ENCODE results near the gene SLC6A19.

DNA sequence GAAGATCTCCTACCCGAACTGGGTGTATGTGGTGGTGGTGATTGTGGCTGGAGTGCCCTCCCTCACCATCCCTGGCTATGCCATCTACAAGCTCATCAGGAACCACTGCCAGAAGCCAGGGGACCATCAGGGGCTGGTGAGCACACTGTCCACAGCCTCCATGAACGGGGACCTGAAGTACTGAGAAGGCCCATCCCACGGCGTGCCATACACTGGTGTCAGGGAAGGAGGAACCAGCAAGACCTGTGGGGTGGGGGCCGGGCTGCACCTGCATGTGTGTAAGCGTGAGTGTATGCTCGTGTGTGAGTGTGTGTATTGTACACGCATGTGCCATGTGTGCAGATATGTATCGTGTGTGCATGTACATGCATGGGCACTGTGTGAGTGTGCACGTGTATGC, 20.3 kb downstream of the SLC6A19 start:
- no peak for TF ChIP-seq EZH2 (IDR thresholded peaks at IDR 0.05; ENCODE audit: borderline replicate concordance, low read depth, low read length, poor library complexity, severe bottlenecking)
- TF ChIP-seq, protein P1, sequence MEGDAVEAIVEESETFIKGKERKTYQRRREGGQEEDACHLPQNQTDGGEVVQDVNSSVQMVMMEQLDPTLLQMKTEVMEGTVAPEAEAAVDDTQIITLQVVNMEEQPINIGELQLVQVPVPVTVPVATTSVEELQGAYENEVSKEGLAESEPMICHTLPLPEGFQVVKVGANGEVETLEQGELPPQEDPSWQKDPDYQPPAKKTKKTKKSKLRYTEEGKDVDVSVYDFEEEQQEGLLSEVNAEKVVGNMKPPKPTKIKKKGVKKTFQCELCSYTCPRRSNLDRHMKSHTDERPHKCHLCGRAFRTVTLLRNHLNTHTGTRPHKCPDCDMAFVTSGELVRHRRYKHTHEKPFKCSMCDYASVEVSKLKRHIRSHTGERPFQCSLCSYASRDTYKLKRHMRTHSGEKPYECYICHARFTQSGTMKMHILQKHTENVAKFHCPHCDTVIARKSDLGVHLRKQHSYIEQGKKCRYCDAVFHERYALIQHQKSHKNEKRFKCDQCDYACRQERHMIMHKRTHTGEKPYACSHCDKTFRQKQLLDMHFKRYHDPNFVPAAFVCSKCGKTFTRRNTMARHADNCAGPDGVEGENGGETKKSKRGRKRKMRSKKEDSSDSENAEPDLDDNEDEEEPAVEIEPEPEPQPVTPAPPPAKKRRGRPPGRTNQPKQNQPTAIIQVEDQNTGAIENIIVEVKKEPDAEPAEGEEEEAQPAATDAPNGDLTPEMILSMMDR (conservative IDR thresholded peaks at IDR 0.05; ENCODE audit: low read depth, low read length): no peak

Measured in A673 (cell line).